DOHH2 (cell line): ENCODE results near the gene ARHGAP24.

Experiments used
- H3F3A ChIP-seq: fragments of 200-600 bp; sonication (generic), shearing (Covaris generic); 2 replicates; pipeline ENCODE4 v1.6.0; 2016; ENCODE audit warnings: antibody characterized with exemption, mild to moderate bottlenecking; ENCODE audit not compliant: control insufficient read depth, insufficient read depth
- H3K27ac ChIP-seq: fragments of 200-600 bp; sonication (generic); 2 replicates; pipeline ENCODE4 v1.5.1; 2014; ENCODE audit warnings: low read depth, mild to moderate bottlenecking, low read length, moderate library complexity
- H3K27me3 ChIP-seq: fragments of 200-600 bp; sonication (generic); 2 replicates; pipeline ENCODE4 v1.6.1; 2014; ENCODE audit warnings: mild to moderate bottlenecking, low read length, mixed read lengths; ENCODE audit not compliant: control insufficient read depth
- H3K36me3 ChIP-seq: fragments of 200-600 bp; sonication (generic); 2 replicates; pipeline ENCODE4 v1.6.1; 2014; ENCODE audit warnings: mild to moderate bottlenecking, low read length, moderate library complexity, mixed read lengths; ENCODE audit not compliant: control insufficient read depth
- H3K4me1 ChIP-seq: fragments of 200-600 bp; sonication (generic); 2 replicates; pipeline ENCODE4 v1.6.1; 2014; ENCODE audit warnings: mild to moderate bottlenecking, low read length, mixed read lengths; ENCODE audit not compliant: control insufficient read depth
- H3K4me2 ChIP-seq: fragments of 200-600 bp; sonication (generic); 2 replicates; pipeline ENCODE4 v1.6.0; 2014; ENCODE audit warnings: mild to moderate bottlenecking, low read length, moderate library complexity
- H3K4me3 ChIP-seq: fragments of 200-600 bp; sonication (generic); 2 replicates; pipeline ENCODE4 v1.5.1; 2014; ENCODE audit warnings: mild to moderate bottlenecking, low read length, mixed read lengths
- H3K79me2 ChIP-seq: fragments of 200-600 bp; sonication (generic); 2 replicates; pipeline ENCODE4 v1.6.1; 2014; ENCODE audit warnings: mild to moderate bottlenecking, low read length, mixed read lengths; ENCODE audit not compliant: control insufficient read depth
- H3K9me2 ChIP-seq: fragments of 200-600 bp; sonication (generic); replicated peaks from 2 replicates; pipeline ENCODE4 v1.6.1; 2014; ENCODE audit warnings: mild to moderate bottlenecking, low read length, mixed read lengths; ENCODE audit not compliant: control insufficient read depth
- H3K9me3 ChIP-seq: fragments of 200-600 bp; sonication (generic); 2 replicates; pipeline ENCODE4 v1.6.1; 2014; ENCODE audit warnings: antibody characterized with exemption, low read length, mixed read lengths; ENCODE audit not compliant: control insufficient read depth, insufficient read depth
- H4K20me1 ChIP-seq: fragments of 200-600 bp; sonication (generic); 2 replicates; pipeline ENCODE4 v1.6.0; 2014; ENCODE audit warnings: low read depth, mild to moderate bottlenecking, antibody characterized with exemption, low read length, moderate library complexity; ENCODE audit not compliant: control insufficient read depth, insufficient read depth
- EZH2phosphoT487 ChIP-seq: fragments of 200-600 bp; sonication (generic); IDR thresholded peaks from 2 replicates; pipeline ENCODE4 v1.6.1; 2017; ENCODE audit warnings: borderline replicate concordance, mild to moderate bottlenecking, antibody characterized with exemption, low read length, moderate library complexity, mixed read lengths
- TF ChIP-seq, protein P1 (sequence below): fragments of 200-600 bp; sonication (generic); IDR thresholded peaks from one replicate; pipeline ENCODE4 v1.5.1; 2014; ENCODE audit warnings: antibody characterized with exemption, mild to moderate bottlenecking, low read depth, low read length; ENCODE audit not compliant: poor library complexity, severe bottlenecking

The ARHGAP24 gene

GRCh38 chr4:85734424-85734831 is 259.5 kb downstream of the ARHGAP24 start:
- H3K9me3 ChIP-seq: no peaks in the 10 kb centered on the region
- H3K4me3 ChIP-seq: no peak overlapping the region
- H3K27me3 ChIP-seq: no peaks in the 10 kb centered on the region
- H3K4me2 ChIP-seq: peak overlapping the region; percentile 49
- H3K4me1 ChIP-seq: peaks cover 29% of the 10 kb centered on the region
- H3K27ac ChIP-seq: no peak overlapping the region
- no peaks in the 10 kb centered on the region for H3K79me2 ChIP-seq
- TF ChIP-seq EZH2phosphoT487: no peak
- TF ChIP-seq, protein P1, sequence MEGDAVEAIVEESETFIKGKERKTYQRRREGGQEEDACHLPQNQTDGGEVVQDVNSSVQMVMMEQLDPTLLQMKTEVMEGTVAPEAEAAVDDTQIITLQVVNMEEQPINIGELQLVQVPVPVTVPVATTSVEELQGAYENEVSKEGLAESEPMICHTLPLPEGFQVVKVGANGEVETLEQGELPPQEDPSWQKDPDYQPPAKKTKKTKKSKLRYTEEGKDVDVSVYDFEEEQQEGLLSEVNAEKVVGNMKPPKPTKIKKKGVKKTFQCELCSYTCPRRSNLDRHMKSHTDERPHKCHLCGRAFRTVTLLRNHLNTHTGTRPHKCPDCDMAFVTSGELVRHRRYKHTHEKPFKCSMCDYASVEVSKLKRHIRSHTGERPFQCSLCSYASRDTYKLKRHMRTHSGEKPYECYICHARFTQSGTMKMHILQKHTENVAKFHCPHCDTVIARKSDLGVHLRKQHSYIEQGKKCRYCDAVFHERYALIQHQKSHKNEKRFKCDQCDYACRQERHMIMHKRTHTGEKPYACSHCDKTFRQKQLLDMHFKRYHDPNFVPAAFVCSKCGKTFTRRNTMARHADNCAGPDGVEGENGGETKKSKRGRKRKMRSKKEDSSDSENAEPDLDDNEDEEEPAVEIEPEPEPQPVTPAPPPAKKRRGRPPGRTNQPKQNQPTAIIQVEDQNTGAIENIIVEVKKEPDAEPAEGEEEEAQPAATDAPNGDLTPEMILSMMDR: no peak
- no peaks in the 10 kb centered on the region for H3F3A ChIP-seq
- H3K36me3 ChIP-seq: no peaks in the 10 kb centered on the region
- no peaks in the 10 kb centered on the region for H3K9me2 ChIP-seq
- H4K20me1 ChIP-seq: no peaks in the 10 kb centered on the region

DNA sequence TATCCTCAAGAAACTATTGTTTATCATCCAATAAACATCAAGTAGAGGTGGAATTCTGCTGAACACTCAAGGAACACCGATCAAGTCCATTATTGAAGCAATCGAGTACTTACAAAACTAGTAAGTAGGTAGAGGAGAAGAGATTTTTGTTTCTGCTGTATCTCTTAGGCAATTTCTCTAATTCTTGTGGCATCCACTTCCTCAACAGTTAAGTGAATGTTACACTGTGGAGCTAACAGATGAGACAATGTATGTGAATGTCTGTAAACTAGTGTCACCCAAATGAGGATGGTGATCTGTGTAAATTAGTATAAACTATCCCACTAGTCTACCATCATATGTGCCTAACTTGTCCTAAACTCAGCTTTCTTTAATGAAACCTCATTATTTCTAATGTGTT is 261.6 kb downstream of the ARHGAP24 start:
- TF ChIP-seq, protein P1: no peak
- TF ChIP-seq EZH2phosphoT487: no peak
- Histone ChIP-seq H4K20me1 (no peaks in the 10 kb centered on the region), H3K79me2 (no peaks in the 10 kb centered on the region), H3K27ac (no peak overlapping the region), H3K27me3 (no peaks in the 10 kb centered on the region), H3K9me2 (no peaks in the 10 kb centered on the region), H3K4me1 (peaks cover 37% of the 10 kb centered on the region), H3K36me3 (no peaks in the 10 kb centered on the region), H3K4me2 (no peak overlapping the region), H3K9me3 (no peaks in the 10 kb centered on the region), H3F3A (no peaks in the 10 kb centered on the region), H3K4me3 (no peak overlapping the region)

DNA sequence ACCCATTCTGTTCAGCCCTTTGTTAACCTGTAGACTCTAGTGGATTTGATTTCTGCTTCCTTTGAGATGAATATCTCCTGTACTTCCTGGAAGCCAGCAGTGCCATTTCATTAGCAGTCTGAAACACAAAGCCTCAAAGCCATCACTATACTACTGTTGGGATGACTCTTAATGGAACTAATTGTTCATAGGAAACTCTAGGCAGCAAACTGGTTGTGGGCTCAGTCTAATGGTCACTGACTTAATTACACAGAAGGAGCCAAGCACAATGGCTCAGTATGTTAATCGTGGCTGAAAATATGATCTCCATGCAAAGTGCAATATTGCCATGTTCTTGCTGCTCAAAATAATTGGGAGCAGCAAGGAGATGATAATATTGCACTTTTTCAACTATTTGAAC is 262.3 kb downstream of the ARHGAP24 start:
- Histone ChIP-seq H3K4me2 (no peak overlapping the region), H3K9me3 (no peaks in the 10 kb centered on the region), H3K4me3 (no peak overlapping the region), H4K20me1 (no peaks in the 10 kb centered on the region), H3K27ac (no peak overlapping the region), H3K9me2 (no peaks in the 10 kb centered on the region), H3K36me3 (no peaks in the 10 kb centered on the region), H3K27me3 (no peaks in the 10 kb centered on the region), H3K79me2 (no peaks in the 10 kb centered on the region), H3K4me1 (peaks cover 33% of the 10 kb centered on the region), H3F3A (no peaks in the 10 kb centered on the region)
- no peak for TF ChIP-seq EZH2phosphoT487
- TF ChIP-seq, protein P1: no peak

DNA sequence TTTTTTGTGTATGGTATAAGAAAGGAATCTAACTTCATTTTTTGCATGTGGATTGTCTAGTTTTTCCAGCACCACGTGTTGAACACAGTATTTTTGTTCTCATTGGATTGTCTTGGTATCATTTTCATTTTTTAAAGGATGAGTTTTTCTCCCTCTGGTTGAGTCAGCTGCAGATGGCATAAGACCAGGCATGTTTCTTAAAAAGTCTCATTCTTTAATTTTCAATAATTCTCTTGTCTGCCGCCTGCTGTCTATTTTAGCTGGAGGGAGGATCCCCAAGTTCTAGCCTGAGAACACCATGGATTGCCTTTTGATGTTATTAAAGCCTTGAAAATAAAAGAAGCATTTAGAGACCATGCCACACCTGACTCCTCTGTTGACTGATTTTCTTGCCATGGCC is 263.8 kb downstream of the ARHGAP24 start:
- H3K9me3 ChIP-seq: no peaks in the 10 kb centered on the region
- H3K36me3 ChIP-seq: no peaks in the 10 kb centered on the region
- H3K4me1 ChIP-seq: peaks cover 26% of the 10 kb centered on the region
- no peak overlapping the region for H3K27ac ChIP-seq
- H3K4me2 ChIP-seq: no peak overlapping the region
- H3F3A ChIP-seq: no peaks in the 10 kb centered on the region
- H3K9me2 ChIP-seq: no peaks in the 10 kb centered on the region
- H3K4me3 ChIP-seq: no peak overlapping the region
- no peaks in the 10 kb centered on the region for H3K79me2 ChIP-seq
- TF ChIP-seq EZH2phosphoT487: no peak
- TF ChIP-seq, protein P1: no peak
- no peaks in the 10 kb centered on the region for H4K20me1 ChIP-seq
- no peaks in the 10 kb centered on the region for H3K27me3 ChIP-seq
